ENCODE measurements around the gene CASP3. TPM values are rescaled to one million over a fixed set of nuclear protein-coding genes. Genes with fewer than 3 reads are reported as not detected.
"Not testable (repeated sequence)": the region's sequence is repeated elsewhere in the genome, so short reads cannot be mapped to it uniquely, and the experiment has no call there.

The CASP3 gene
- total RNA-seq, 2 experiments from 2014 or later = 25.8 to 44.7 TPM

DNA sequence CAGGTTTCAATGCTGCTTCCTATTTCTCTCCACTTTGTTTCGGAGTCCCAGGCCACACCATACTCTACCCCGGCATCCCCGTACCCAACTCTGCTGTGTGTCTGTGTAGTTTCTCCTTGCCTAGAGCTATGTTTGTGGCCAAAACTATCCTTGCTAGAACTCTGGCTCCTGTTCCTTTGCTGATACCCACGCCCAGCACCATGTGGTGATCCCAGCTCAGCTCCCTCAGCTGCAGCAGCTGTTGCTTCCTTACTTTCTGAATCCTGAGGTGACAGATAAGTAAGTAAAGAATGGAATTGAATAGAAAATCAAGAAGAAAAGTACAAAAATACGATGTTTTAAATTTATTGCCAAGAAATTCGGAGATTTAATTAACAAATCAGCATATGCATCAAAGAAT, 55.8 kb downstream of the CASP3 start:
- DNase-seq (ENCODE audit: low spot score) = no peak
- TF ChIP-seq EZH2phosphoT487 (IDR thresholded peaks at IDR 0.05; ENCODE audit: borderline replicate concordance, low read depth, low read length) = no peak
- Histone ChIP-seq H3K9me3 (ENCODE audit: low read length) (no peaks in the 10 kb centered on the region), H3K79me2 (ENCODE audit: insufficient read depth, low read depth, low read length) (no peaks in the 10 kb centered on the region), H3K9me2 (ENCODE audit: insufficient read depth, low read length) (no peaks in the 10 kb centered on the region), H3K36me3 (ENCODE audit: insufficient read depth, low read length) (no peaks in the 10 kb centered on the region), H4K20me1 (ENCODE audit: insufficient read depth, low read length) (no peaks in the 10 kb centered on the region), H3K4me2 (ENCODE audit: low read length) (no peak overlapping the region), H3K4me1 (ENCODE audit: insufficient read depth, low read length, poor library complexity, severe bottlenecking) (no peaks in the 10 kb centered on the region), H3K4me3 (ENCODE audit: low read depth, low read length, poor library complexity, severe bottlenecking) (no peak overlapping the region), H2AFZ (ENCODE audit: low read length) (no peak overlapping the region), H3K27ac (ENCODE audit: low read depth, low read length, poor library complexity, severe bottlenecking) (no peak overlapping the region)
- ChIA-PET CTCF (ENCODE audit: unreplicated experiment) (no interaction called here), POLR2A (no interaction called here)
- no TSS peak for BruUV-seq (replicated peaks)
- intact Hi-C loops (cut with micrococcal nuclease; ENCODE audit: unreplicated experiment) = no loop called here

DNA sequence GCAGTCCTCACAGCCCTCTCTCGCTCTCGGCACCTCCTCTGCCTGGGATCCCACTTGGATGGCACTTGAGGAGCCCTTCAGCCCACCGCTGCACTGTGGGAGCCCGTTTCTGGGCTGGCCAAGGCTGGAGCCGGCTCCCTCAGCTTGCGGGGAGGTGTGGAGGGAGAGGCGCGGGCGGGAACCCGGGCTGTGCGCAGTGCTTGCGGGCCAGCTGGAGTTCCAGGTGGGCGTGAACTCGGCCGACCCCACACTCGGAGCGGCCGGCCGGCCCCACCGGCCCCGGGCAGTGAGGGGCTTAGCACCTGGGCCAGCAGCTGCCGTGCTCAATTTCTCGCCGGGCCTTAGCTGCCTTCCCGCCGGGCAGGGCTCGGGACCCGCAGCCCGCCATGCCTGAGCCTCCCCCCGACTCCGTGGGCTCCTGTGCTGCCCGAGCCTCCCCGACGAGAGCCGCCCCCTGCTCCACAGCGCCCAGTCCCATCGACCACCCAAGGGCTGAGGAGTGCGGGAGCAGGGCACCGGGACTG, 57.4 kb downstream of the CASP3 start:
- H3K4me3 ChIP-seq (ENCODE audit: low read depth, low read length, poor library complexity, severe bottlenecking); H2AFZ ChIP-seq (ENCODE audit: low read length); DNase-seq (ENCODE audit: low spot score); H4K20me1 ChIP-seq (ENCODE audit: insufficient read depth, low read length); H3K9me2 ChIP-seq (ENCODE audit: insufficient read depth, low read length); intact Hi-C loops (cut with micrococcal nuclease; ENCODE audit: unreplicated experiment); H3K36me3 ChIP-seq (ENCODE audit: insufficient read depth, low read length); CTCF ChIA-PET (ENCODE audit: unreplicated experiment); H3K9me3 ChIP-seq (ENCODE audit: low read length); BruUV-seq (replicated peaks); H3K79me2 ChIP-seq (ENCODE audit: insufficient read depth, low read depth, low read length); H3K27ac ChIP-seq (ENCODE audit: low read depth, low read length, poor library complexity, severe bottlenecking); H3K4me2 ChIP-seq (ENCODE audit: low read length); H3K4me1 ChIP-seq (ENCODE audit: insufficient read depth, low read length, poor library complexity, severe bottlenecking); POLR2A ChIA-PET: not testable (repeated sequence)

DNA sequence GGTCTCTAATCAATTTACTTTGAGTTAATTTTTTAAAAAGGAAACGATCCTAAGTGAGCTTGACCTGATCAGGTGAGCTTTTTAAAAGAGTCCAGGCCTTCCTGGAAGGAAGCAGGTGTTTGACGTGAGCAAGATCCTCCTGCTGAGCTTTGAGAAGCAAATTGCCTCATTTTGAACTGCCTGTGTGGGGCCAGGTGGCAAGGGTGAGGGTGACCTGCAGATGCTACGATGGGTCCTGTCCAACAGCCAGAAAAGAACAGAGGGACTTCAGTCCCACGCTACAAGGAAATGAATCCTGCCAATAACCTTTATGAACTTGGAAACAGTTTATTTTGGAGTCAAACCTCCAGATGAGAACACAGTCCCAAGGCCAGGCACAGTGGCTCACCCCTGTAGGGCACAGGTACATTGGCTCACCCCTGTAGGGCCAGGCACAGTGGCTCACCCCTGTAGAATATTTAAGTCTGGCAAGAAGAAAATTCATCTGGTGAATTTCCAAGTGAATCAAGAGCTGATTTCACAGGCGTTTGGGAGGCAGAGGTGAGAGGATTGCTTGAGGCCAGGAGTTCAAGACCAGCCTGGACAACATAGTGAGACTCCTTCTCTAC, 58.1 kb downstream of the CASP3 start:
- no peaks in the 10 kb centered on the region for H4K20me1 ChIP-seq (ENCODE audit: insufficient read depth, low read length)
- no peak for DNase-seq (ENCODE audit: low spot score)
- POLR2A ChIA-PET = no interaction called here
- H3K4me2 ChIP-seq (ENCODE audit: low read length) = no peak overlapping the region
- no peaks in the 10 kb centered on the region for H3K36me3 ChIP-seq (ENCODE audit: insufficient read depth, low read length)
- intact Hi-C loops (cut with micrococcal nuclease; ENCODE audit: unreplicated experiment) = no loop called here
- H3K9me2 ChIP-seq (ENCODE audit: insufficient read depth, low read length) = no peaks in the 10 kb centered on the region
- H3K9me3 ChIP-seq (ENCODE audit: low read length) = no peaks in the 10 kb centered on the region
- CTCF ChIA-PET (ENCODE audit: unreplicated experiment) = no interaction called here
- no peak overlapping the region for H3K4me3 ChIP-seq (ENCODE audit: low read depth, low read length, poor library complexity, severe bottlenecking)
- H2AFZ ChIP-seq (ENCODE audit: low read length) = no peak overlapping the region
- H3K4me1 ChIP-seq (ENCODE audit: insufficient read depth, low read length, poor library complexity, severe bottlenecking) = no peaks in the 10 kb centered on the region
- no peak overlapping the region for H3K27ac ChIP-seq (ENCODE audit: low read depth, low read length, poor library complexity, severe bottlenecking)
- H3K79me2 ChIP-seq (ENCODE audit: insufficient read depth, low read depth, low read length) = no peaks in the 10 kb centered on the region
- no TSS peak for BruUV-seq (replicated peaks)
- TF ChIP-seq, protein P1, sequence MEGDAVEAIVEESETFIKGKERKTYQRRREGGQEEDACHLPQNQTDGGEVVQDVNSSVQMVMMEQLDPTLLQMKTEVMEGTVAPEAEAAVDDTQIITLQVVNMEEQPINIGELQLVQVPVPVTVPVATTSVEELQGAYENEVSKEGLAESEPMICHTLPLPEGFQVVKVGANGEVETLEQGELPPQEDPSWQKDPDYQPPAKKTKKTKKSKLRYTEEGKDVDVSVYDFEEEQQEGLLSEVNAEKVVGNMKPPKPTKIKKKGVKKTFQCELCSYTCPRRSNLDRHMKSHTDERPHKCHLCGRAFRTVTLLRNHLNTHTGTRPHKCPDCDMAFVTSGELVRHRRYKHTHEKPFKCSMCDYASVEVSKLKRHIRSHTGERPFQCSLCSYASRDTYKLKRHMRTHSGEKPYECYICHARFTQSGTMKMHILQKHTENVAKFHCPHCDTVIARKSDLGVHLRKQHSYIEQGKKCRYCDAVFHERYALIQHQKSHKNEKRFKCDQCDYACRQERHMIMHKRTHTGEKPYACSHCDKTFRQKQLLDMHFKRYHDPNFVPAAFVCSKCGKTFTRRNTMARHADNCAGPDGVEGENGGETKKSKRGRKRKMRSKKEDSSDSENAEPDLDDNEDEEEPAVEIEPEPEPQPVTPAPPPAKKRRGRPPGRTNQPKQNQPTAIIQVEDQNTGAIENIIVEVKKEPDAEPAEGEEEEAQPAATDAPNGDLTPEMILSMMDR (conservative IDR thresholded peaks at IDR 0.05; ENCODE audit: low read length) = no peak
- TF ChIP-seq EZH2phosphoT487 (IDR thresholded peaks at IDR 0.05; ENCODE audit: borderline replicate concordance, low read depth, low read length) = no peak
